Measurements from ENCODE around the gene PTPRM. TPM values are rescaled to one million over a fixed set of nuclear protein-coding genes. Genes with fewer than 3 reads are reported as not detected.

Gene PTPRM
- total RNA-seq, 4 donors from 2014 or later, result 170 to 198 (median 182) TPM

DNA sequence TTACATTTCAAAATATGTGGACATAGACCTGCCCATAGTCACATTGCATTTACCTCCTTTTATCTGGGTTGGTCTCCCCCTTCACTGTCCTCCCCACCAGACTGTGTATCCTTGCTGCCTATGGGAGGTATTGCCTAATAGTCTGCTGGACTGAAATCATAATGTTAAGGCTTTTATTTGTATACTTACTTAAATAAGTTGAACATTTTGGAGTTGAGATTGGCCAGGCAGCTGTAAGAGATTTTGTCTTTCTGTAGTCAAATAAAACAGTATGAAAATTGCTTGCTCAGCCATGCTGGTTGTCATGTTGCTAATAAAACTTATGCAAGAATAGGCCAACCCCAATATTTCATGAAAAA lies 280.9 kb downstream of the PTPRM start:
- H3K9me3 ChIP-seq, result no peaks in the 10 kb centered on the region
- H3K36me3 ChIP-seq, result no peaks in the 10 kb centered on the region
- TF ChIP-seq, protein P1, sequence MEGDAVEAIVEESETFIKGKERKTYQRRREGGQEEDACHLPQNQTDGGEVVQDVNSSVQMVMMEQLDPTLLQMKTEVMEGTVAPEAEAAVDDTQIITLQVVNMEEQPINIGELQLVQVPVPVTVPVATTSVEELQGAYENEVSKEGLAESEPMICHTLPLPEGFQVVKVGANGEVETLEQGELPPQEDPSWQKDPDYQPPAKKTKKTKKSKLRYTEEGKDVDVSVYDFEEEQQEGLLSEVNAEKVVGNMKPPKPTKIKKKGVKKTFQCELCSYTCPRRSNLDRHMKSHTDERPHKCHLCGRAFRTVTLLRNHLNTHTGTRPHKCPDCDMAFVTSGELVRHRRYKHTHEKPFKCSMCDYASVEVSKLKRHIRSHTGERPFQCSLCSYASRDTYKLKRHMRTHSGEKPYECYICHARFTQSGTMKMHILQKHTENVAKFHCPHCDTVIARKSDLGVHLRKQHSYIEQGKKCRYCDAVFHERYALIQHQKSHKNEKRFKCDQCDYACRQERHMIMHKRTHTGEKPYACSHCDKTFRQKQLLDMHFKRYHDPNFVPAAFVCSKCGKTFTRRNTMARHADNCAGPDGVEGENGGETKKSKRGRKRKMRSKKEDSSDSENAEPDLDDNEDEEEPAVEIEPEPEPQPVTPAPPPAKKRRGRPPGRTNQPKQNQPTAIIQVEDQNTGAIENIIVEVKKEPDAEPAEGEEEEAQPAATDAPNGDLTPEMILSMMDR (IDR thresholded peaks at IDR 0.05), result no peak
- no peak for TF ChIP-seq POLR2A (IDR thresholded peaks at IDR 0.05)
- H3K4me1 ChIP-seq, result peaks cover 6 to 17% of the 10 kb centered on the region in 2 donors
- no peak overlapping the region for H3K4me3 ChIP-seq (replicated peaks in 1 of 3)
- no peak for DNase-seq
- intact Hi-C loops (cut with DNase I), result no loop called here
- no peak overlapping the region for H3K27ac ChIP-seq
- H3K27me3 ChIP-seq, result no peaks in the 10 kb centered on the region

DNA sequence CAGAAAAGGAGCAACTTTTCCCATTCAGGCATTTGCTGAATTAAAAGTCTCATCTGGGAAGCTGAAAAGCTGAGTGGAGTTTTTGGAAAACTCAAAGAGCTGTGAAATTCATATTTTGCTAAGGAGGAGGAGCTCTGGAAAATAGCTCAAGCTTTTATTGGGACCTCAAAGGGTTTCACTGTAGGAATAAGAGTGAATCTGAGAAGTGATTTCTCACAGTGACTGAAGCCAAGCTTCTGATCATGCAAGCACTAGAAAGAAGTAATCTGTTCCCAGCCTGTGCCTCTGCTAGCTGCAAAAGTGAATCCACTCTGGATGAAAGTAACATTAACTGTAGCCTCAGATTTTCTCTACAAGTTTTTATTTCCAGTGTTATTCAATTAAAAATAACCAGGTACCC lies 283.3 kb downstream of the PTPRM start:
- H3K27me3 ChIP-seq, result no peaks in the 10 kb centered on the region
- no peaks in the 10 kb centered on the region for H3K36me3 ChIP-seq
- no peaks in the 10 kb centered on the region for H3K9me3 ChIP-seq
- no peak overlapping the region for H3K4me3 ChIP-seq (replicated peaks in 1 of 3)
- no peak overlapping the region for H3K27ac ChIP-seq
- H3K4me1 ChIP-seq, result peaks cover 27 to 37% of the 10 kb centered on the region in 2 donors
- DNase-seq, result no peak
- intact Hi-C loops (cut with DNase I), result no loop called here
- TF ChIP-seq, protein P1 (IDR thresholded peaks at IDR 0.05), result no peak
- no peak for TF ChIP-seq POLR2A (IDR thresholded peaks at IDR 0.05)

DNA sequence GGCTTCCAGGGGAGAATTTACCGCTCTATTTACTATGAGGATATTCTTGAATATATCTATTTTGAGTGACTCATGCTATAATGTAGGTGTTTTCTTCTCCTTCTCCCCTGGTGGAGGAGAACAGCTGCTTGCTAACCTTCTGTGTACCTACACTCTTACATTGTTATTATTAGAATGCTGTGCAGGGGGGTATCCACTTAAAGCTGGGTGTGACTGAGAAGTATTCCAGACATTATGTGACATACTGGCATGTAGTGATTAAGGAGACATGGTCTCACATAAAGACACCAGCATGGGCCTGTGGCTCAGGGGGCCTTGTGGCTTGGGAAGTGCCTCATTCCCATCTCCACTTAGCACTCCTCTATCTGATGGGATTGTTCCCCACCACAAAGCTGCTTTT lies 287.9 kb downstream of the PTPRM start:
- no peaks in the 10 kb centered on the region for H3K9me3 ChIP-seq
- peak overlapping the region; percentile 45 to 69 (median 63) for H3K27ac ChIP-seq
- intact Hi-C loops (cut with DNase I), result no loop called here
- H3K27me3 ChIP-seq, result no peaks in the 10 kb centered on the region
- no peak for TF ChIP-seq POLR2A (IDR thresholded peaks at IDR 0.05)
- peaks cover 51 to 59% of the 10 kb centered on the region in 2 donors for H3K4me1 ChIP-seq
- no peak overlapping the region for H3K4me3 ChIP-seq (replicated peaks in 1 of 3)
- no peak for DNase-seq
- H3K36me3 ChIP-seq, result no peaks in the 10 kb centered on the region
- 86 to 92% methylated on average over 1 of the region's 1 CpG for WGBS, 2 donors

DNA sequence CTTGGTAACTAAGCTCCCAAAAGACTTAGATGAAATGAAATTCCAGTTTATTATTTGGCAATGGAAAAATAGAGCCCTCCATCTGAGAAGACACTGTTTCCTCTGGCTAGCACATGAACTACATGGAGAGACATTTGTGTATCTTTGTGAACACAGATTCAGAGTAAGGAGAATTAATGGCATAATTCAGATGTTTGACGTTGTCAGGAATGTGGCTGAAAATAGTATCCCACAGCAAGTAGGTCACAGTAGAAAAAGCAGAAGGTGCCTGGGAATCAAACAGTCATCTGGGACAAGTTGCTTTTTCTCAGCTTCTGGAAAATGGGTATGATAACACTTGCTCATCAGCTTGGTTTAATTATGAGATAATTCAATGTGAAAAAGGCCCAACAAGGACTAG lies 288.6 kb downstream of the PTPRM start:
- WGBS, 2 donors, result 27 to 32% methylated on average over 1 of the region's 1 CpG
- no peak for TF ChIP-seq POLR2A (IDR thresholded peaks at IDR 0.05)
- TF ChIP-seq, protein P1 (IDR thresholded peaks at IDR 0.05), result no peak
- peak overlapping the region; percentile 45 to 69 (median 63) for H3K27ac ChIP-seq
- no peaks in the 10 kb centered on the region for H3K27me3 ChIP-seq
- no peaks in the 10 kb centered on the region for H3K9me3 ChIP-seq
- no peak overlapping the region for H3K4me3 ChIP-seq (replicated peaks in 1 of 3)
- no peak for DNase-seq
- peaks cover 54 to 55% of the 10 kb centered on the region in 2 donors for H3K4me1 ChIP-seq
- H3K36me3 ChIP-seq, result no peaks in the 10 kb centered on the region
- intact Hi-C loops (cut with DNase I), result no loop called here

DNA sequence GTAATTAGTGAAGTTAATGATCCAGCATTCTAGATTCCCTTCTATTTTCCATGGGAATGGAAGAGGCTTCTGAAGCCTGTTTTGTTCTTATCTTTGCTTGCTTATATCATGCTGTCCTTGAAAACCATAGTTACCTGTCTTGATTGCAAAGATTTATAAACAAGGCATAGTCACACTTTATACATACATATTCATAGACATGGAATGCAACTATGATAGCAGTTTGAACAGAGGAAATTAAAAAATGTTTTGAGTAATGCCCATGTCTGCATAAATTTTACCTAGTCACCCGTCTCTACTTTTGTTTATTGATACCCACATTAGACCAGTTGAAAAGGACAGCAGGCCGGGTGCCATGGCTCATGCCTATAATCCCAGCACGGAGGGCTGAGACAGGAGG lies 289.0 kb downstream of the PTPRM start:
- TF ChIP-seq POLR2A (IDR thresholded peaks at IDR 0.05), result no peak
- TF ChIP-seq, protein P1 (IDR thresholded peaks at IDR 0.05), result no peak
- H3K4me1 ChIP-seq, result peaks cover 58 to 60% of the 10 kb centered on the region in 2 donors
- 91 to 96% methylated on average over 3 of the region's 3 CpGs for WGBS, 2 donors
- no peaks in the 10 kb centered on the region for H3K9me3 ChIP-seq
- peak overlapping the region in 2 of 3 donors; percentile 63 to 69 for H3K27ac ChIP-seq
- no peaks in the 10 kb centered on the region for H3K36me3 ChIP-seq
- H3K27me3 ChIP-seq, result no peaks in the 10 kb centered on the region
- H3K4me3 ChIP-seq (replicated peaks in 1 of 3), result no peak overlapping the region
- no peak for DNase-seq
- intact Hi-C loops (cut with DNase I), result no loop called here

DNA sequence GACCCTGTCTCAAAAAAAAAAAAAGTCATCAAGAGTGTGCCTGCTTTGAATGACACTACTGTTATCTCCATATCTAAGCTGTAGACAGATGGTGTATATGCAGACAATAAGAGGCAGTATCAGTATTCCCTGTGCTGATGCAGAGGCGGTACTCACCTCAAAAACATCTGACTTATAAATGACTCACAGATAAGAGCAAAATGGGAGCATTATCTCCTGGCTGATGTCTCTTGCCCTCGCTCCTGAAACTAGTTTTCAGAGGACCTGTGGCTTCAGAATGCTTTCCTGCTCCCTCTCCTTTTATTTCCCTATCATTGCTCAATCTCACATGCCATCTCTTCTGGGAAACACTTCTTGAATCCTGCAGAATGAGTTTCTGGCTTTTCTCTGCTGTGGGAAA lies 289.6 kb downstream of the PTPRM start:
- no peak for DNase-seq
- H3K9me3 ChIP-seq, result no peaks in the 10 kb centered on the region
- H3K27me3 ChIP-seq, result no peaks in the 10 kb centered on the region
- 90 to 91% methylated on average over 2 of the region's 2 CpGs for WGBS, 2 donors
- peaks cover 58 to 66% of the 10 kb centered on the region in 2 donors for H3K4me1 ChIP-seq
- intact Hi-C loops (cut with DNase I), result no loop called here
- H3K27ac ChIP-seq, result no peak overlapping the region
- no peak overlapping the region for H3K4me3 ChIP-seq (replicated peaks in 1 of 3)
- TF ChIP-seq POLR2A (IDR thresholded peaks at IDR 0.05), result no peak
- TF ChIP-seq, protein P1 (IDR thresholded peaks at IDR 0.05), result no peak
- H3K36me3 ChIP-seq, result no peaks in the 10 kb centered on the region
